Transverse colon (tissue), 4 donors: ENCODE results near the gene LRRC63.

Experiments
- CTCF ChIP-seq, 5 experiments: fragments of 200-600 bp in 3 of 5; fragments of 450-650 bp in 2 of 5; sonication (generic) in 3 of 5; IDR thresholded peaks; 1 replicate in 2 of 5; 2 replicates in 3 of 5; pipeline ENCODE4 v1.5.1; 2016 to 2017; ENCODE audit warnings: antibody characterized with exemption in 5 of 5, inconsistent platforms in 3 of 5, mild to moderate bottlenecking in 2 of 5, moderate library complexity in 1 of 5
- POLR2A ChIP-seq: fragments of 450-650 bp; IDR thresholded peaks from one replicate; pipeline ENCODE4 v1.6.1; 2016; ENCODE audit warnings: antibody characterized with exemption, mild to moderate bottlenecking, moderate library complexity
- POLR2AphosphoS5 ChIP-seq, 3 donors: sonication (generic); formaldehyde crosslinking; IDR thresholded peaks; one replicate each; pipeline ENCODE4 v1.6.1; 2016; ENCODE audit warnings: antibody characterized with exemption in 3 of 3

- TF ChIP-seq POLR2AphosphoS5 (IDR thresholded peaks at IDR 0.05) (no peak), CTCF (IDR thresholded peaks at IDR 0.05) (no peak), POLR2A (no peak)
Measured at GRCh38 chr13:46166947-46167610, 44.6 kb upstream of the LRRC63 start.
